ENCODE results near the gene VOPP1.

VOPP1 gene

DNA sequence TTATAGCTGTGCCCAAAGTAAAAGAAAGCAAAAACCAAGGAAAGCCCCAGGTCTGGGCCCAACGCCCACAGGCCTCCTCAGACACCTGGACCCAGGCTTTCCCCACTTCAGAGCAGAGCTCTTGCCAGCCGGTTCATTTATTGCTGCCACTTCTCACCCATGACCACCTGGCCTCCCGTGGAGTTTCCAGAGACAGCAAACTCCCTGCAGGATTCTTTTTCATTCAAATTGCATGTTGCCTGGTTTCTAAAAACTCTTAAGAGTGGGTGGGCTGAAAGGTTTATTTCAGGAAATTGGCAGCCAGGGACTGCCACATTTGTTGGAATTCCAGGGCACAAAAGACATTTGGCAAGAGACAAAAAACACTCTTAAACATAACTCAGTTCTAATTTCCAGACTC lies 4.7 kb downstream of the VOPP1 start:
- Histone ChIP-seq H3K36me3 (ENCODE audit: control insufficient read depth in 4 of 4, insufficient read depth in 4 of 4, low read length in 3 of 4) (peaks cover 0 to 2% (median 0%) of the 10 kb centered on the region in 4 experiments), H3K27me3 (replicated peaks in 2 of 5; ENCODE audit: control insufficient read depth in 4 of 5, insufficient read depth in 5 of 5, low read length in 4 of 5) (no peaks in the 10 kb centered on the region), H3K27ac (ENCODE audit: insufficient read depth in 1 of 2, low read depth in 1 of 2, low read length in 2 of 2, poor library complexity in 1 of 2, severe bottlenecking in 2 of 2) (no peak overlapping the region), H3K9me3 (ENCODE audit: control extremely low read depth in 1 of 5, control insufficient read depth in 4 of 5, insufficient read depth in 2 of 5, low read depth in 1 of 5, low read length in 4 of 5) (no peaks in the 10 kb centered on the region), H3K4me3 (ENCODE audit: control insufficient read depth in 1 of 7, extremely low read depth in 1 of 7, insufficient read depth in 4 of 7, low read depth in 2 of 7, low read length in 6 of 7) (no peak overlapping the region), H3K4me1 (ENCODE audit: control extremely low read depth in 1 of 4, control insufficient read depth in 4 of 4, insufficient read depth in 4 of 4, low read length in 3 of 4) (peaks cover 6 to 30% (median 21%) of the 10 kb centered on the region in 4 experiments)
- CTCF ChIA-PET, result interaction anchor here (0.9 to 2.7 kb wide), 4 partner anchors 14 to 43 kb away, joined by 3 to 11 read pairs (median 4); no protein-coding TSS in a partner anchor
- POLR2A ChIA-PET, result no interaction called here
- DNase-seq, result no peak
- WGBS (ENCODE audit: insufficient coverage), result 100% methylated on average over 1 of the region's 3 CpGs

GRCh38 chr7:55565681-55566080 lies 6.6 kb downstream of the VOPP1 start:
- Histone ChIP-seq H3K36me3 (ENCODE audit: control insufficient read depth in 4 of 4, insufficient read depth in 4 of 4, low read length in 3 of 4) (peaks cover 0 to 2% (median 0%) of the 10 kb centered on the region in 4 experiments), H3K4me3 (ENCODE audit: control insufficient read depth in 1 of 7, extremely low read depth in 1 of 7, insufficient read depth in 4 of 7, low read depth in 2 of 7, low read length in 6 of 7) (no peak overlapping the region), H3K27me3 (replicated peaks in 2 of 5; ENCODE audit: control insufficient read depth in 4 of 5, insufficient read depth in 5 of 5, low read length in 4 of 5) (no peaks in the 10 kb centered on the region), H3K9me3 (ENCODE audit: control extremely low read depth in 1 of 5, control insufficient read depth in 4 of 5, insufficient read depth in 2 of 5, low read depth in 1 of 5, low read length in 4 of 5) (no peaks in the 10 kb centered on the region), H3K4me1 (ENCODE audit: control extremely low read depth in 1 of 4, control insufficient read depth in 4 of 4, insufficient read depth in 4 of 4, low read length in 3 of 4) (peaks cover 0 to 21% (median 11%) of the 10 kb centered on the region in 4 experiments), H3K27ac (ENCODE audit: insufficient read depth in 1 of 2, low read depth in 1 of 2, low read length in 2 of 2, poor library complexity in 1 of 2, severe bottlenecking in 2 of 2) (no peak overlapping the region)
- no CpG with 5 or more reads among the region's 3 CpGs for WGBS (ENCODE audit: insufficient coverage)
- CTCF ChIA-PET, result interaction anchor here (2.7 kb wide), 1 partner anchor 12 kb away, joined by 11 read pairs; no protein-coding TSS in a partner anchor
- POLR2A ChIA-PET, result interaction anchor here (1.6 kb wide), 1 partner anchor 32 kb away, joined by 6 read pairs; no protein-coding TSS in a partner anchor
- no peak for DNase-seq

- CTCF ChIA-PET, result interaction anchor here (0.7 to 1.2 kb wide), 5 partner anchors 9 to 31 kb away, joined by 3 to 5 read pairs (median 3); no protein-coding TSS in a partner anchor
- H3K9me3 ChIP-seq (ENCODE audit: control extremely low read depth in 1 of 5, control insufficient read depth in 4 of 5, insufficient read depth in 2 of 5, low read depth in 1 of 5, low read length in 4 of 5), result no peaks in the 10 kb centered on the region
- no peak for DNase-seq
- H3K27me3 ChIP-seq (replicated peaks in 2 of 5; ENCODE audit: control insufficient read depth in 4 of 5, insufficient read depth in 5 of 5, low read length in 4 of 5), result no peaks in the 10 kb centered on the region
- POLR2A ChIA-PET, result no interaction called here
- no peak overlapping the region for H3K4me3 ChIP-seq (ENCODE audit: control insufficient read depth in 1 of 7, extremely low read depth in 1 of 7, insufficient read depth in 4 of 7, low read depth in 2 of 7, low read length in 6 of 7)
- 100% methylated on average over 1 of the region's 4 CpGs for WGBS (ENCODE audit: insufficient coverage)
- peaks cover 0 to 8% (median 2%) of the 10 kb centered on the region in 4 experiments for H3K4me1 ChIP-seq (ENCODE audit: control extremely low read depth in 1 of 4, control insufficient read depth in 4 of 4, insufficient read depth in 4 of 4, low read length in 3 of 4)
- no peak overlapping the region for H3K27ac ChIP-seq (ENCODE audit: insufficient read depth in 1 of 2, low read depth in 1 of 2, low read length in 2 of 2, poor library complexity in 1 of 2, severe bottlenecking in 2 of 2)
- H3K36me3 ChIP-seq (ENCODE audit: control insufficient read depth in 4 of 4, insufficient read depth in 4 of 4, low read length in 3 of 4), result peaks cover 0 to 2% (median 0%) of the 10 kb centered on the region in 4 experiments
Observed at GRCh38 chr7:55563596-55564325, 8.5 kb downstream of the VOPP1 start.

DNA sequence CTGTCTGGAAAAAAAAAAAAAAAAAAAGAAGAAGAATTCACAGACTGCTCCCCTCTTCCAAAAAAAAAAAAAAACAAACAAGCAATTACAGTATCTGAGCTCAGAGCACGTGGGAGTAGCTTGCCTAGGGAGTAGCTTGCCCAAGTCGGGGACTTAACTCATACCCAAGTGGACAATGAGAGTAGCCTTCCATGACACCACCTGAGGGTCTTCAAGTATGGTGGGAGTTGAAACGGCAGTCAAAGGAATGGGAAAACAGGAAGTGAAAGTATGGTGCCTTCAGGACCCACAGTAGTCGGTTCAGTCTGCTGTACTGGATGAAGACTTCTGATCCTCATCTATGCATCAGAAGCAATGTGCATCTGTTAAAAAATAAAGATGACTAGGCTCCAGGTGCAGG lies 10.6 kb downstream of the VOPP1 start:
- no peaks in the 10 kb centered on the region for H3K27me3 ChIP-seq (replicated peaks in 2 of 5; ENCODE audit: control insufficient read depth in 4 of 5, insufficient read depth in 5 of 5, low read length in 4 of 5)
- 100% methylated on average over 4 of the region's 4 CpGs for WGBS (ENCODE audit: insufficient coverage)
- no peak overlapping the region for H3K27ac ChIP-seq (ENCODE audit: insufficient read depth in 1 of 2, low read depth in 1 of 2, low read length in 2 of 2, poor library complexity in 1 of 2, severe bottlenecking in 2 of 2)
- DNase-seq, result no peak
- ChIA-PET POLR2A (no interaction called here), CTCF (interaction anchor here (1.2 kb wide), 2 partner anchors 15 to 38 kb away, joined by 4 read pairs; no protein-coding TSS in a partner anchor)
- H3K4me3 ChIP-seq (ENCODE audit: control insufficient read depth in 1 of 7, extremely low read depth in 1 of 7, insufficient read depth in 4 of 7, low read depth in 2 of 7, low read length in 6 of 7), result no peak overlapping the region
- peaks cover 0 to 14% (median 7%) of the 10 kb centered on the region in 4 experiments for H3K4me1 ChIP-seq (ENCODE audit: control extremely low read depth in 1 of 4, control insufficient read depth in 4 of 4, insufficient read depth in 4 of 4, low read length in 3 of 4)
- no peaks in the 10 kb centered on the region for H3K9me3 ChIP-seq (ENCODE audit: control extremely low read depth in 1 of 5, control insufficient read depth in 4 of 5, insufficient read depth in 2 of 5, low read depth in 1 of 5, low read length in 4 of 5)
- peaks cover 0 to 2% (median 0%) of the 10 kb centered on the region in 4 experiments for H3K36me3 ChIP-seq (ENCODE audit: control insufficient read depth in 4 of 4, insufficient read depth in 4 of 4, low read length in 3 of 4)

DNA sequence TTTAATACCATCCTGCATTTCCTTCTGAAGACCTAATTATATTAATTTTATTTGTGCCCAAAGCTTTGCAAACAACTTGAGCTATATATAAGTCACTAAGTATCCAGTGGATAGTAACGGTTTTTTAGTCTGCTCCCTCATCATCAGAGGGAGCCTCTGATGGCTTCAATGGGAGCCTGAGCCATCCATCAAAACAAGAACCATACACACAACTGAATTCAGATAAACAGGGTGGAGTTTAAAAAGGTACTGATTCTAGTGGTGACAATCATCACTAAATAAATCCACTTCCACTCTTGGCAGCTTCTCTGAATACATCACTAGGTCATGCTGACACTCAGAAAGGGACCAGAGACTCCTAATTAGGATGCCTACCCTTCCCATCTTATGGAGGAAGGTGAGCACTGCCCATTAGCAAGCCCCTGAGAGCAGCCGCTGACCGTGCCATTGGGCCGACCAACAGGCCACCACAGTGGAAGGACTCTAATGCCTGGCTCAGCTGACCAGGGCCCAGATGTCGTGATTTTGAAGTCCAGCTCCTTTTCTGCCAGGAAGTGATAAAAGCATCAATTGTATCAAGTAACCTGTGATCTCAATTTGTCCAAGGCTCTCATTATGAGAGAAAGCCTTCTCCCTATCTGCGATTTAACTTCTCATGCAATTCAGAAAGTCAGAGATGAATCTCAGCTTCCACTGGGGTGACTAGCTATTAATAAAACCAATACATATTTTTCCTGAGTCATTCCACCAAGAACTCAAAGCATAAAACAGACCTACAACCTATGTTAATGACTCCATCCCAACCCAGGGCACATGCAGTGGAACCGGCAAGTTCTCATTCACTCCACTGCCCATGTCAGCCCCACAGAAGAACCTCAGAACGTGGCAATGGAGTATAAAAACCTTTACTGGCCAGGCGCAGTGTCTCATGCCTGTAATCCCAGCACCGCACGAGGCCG lies 13.1 kb downstream of the VOPP1 start:
- ChIA-PET POLR2A (no interaction called here), CTCF (interaction anchor here (0.9 to 1.6 kb wide), 4 partner anchors 15 to 34 kb away, joined by 3 to 4 read pairs (median 4); no protein-coding TSS in a partner anchor)
- H3K27me3 ChIP-seq (replicated peaks in 2 of 5; ENCODE audit: control insufficient read depth in 4 of 5, insufficient read depth in 5 of 5, low read length in 4 of 5), result no peaks in the 10 kb centered on the region
- WGBS (ENCODE audit: insufficient coverage), result 93% methylated on average over 11 of the region's 12 CpGs
- H3K4me1 ChIP-seq (ENCODE audit: control extremely low read depth in 1 of 4, control insufficient read depth in 4 of 4, insufficient read depth in 4 of 4, low read length in 3 of 4), result peaks cover 1 to 14% (median 4%) of the 10 kb centered on the region in 4 experiments
- H3K27ac ChIP-seq (ENCODE audit: insufficient read depth in 1 of 2, low read depth in 1 of 2, low read length in 2 of 2, poor library complexity in 1 of 2, severe bottlenecking in 2 of 2), result no peak overlapping the region
- no peak for DNase-seq
- no peaks in the 10 kb centered on the region for H3K9me3 ChIP-seq (ENCODE audit: control extremely low read depth in 1 of 5, control insufficient read depth in 4 of 5, insufficient read depth in 2 of 5, low read depth in 1 of 5, low read length in 4 of 5)
- H3K36me3 ChIP-seq (ENCODE audit: control insufficient read depth in 4 of 4, insufficient read depth in 4 of 4, low read length in 3 of 4), result peaks cover 0 to 4% (median 1%) of the 10 kb centered on the region in 4 experiments
- no peak overlapping the region for H3K4me3 ChIP-seq (ENCODE audit: control insufficient read depth in 1 of 7, extremely low read depth in 1 of 7, insufficient read depth in 4 of 7, low read depth in 2 of 7, low read length in 6 of 7)

DNA sequence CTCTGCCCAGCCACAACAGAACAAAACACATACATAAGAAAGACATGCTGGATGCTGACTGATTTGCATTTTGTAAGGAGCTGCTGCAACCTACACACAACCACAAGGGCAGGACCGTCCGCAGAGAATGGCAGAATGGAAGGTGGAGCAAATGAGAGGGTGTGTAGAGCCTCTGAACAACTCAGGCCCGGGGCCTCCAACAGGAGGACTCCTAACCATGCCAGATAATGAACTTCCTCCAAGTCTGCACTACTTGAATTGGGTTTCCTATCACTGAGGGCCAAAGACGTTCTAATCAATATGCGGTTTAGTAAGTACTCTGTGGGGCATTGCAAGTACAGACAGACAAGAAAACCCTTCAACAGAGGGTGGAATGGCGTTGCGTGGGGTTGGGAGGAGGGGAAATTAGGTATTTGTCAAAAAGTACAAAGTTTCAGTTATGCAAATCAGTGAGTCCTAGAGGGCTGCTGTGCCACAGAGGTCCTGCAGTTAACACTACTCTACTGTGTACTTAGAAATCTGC lies 14.6 kb downstream of the VOPP1 start:
- H3K27ac ChIP-seq (ENCODE audit: insufficient read depth in 1 of 2, low read depth in 1 of 2, low read length in 2 of 2, poor library complexity in 1 of 2, severe bottlenecking in 2 of 2), result no peak overlapping the region
- WGBS (ENCODE audit: insufficient coverage), result 25% methylated on average over 2 of the region's 7 CpGs
- H3K9me3 ChIP-seq (ENCODE audit: control extremely low read depth in 1 of 5, control insufficient read depth in 4 of 5, insufficient read depth in 2 of 5, low read depth in 1 of 5, low read length in 4 of 5), result no peaks in the 10 kb centered on the region
- peaks cover 7 to 29% (median 15%) of the 10 kb centered on the region in 4 experiments for H3K4me1 ChIP-seq (ENCODE audit: control extremely low read depth in 1 of 4, control insufficient read depth in 4 of 4, insufficient read depth in 4 of 4, low read length in 3 of 4)
- H3K36me3 ChIP-seq (ENCODE audit: control insufficient read depth in 4 of 4, insufficient read depth in 4 of 4, low read length in 3 of 4), result peaks cover 0 to 4% (median 1%) of the 10 kb centered on the region in 4 experiments
- no peaks in the 10 kb centered on the region for H3K27me3 ChIP-seq (replicated peaks in 2 of 5; ENCODE audit: control insufficient read depth in 4 of 5, insufficient read depth in 5 of 5, low read length in 4 of 5)
- ChIA-PET CTCF (no interaction called here), POLR2A (no interaction called here)
- peak overlapping the region in 1 of 7 experiments; percentile 13 for H3K4me3 ChIP-seq (ENCODE audit: control insufficient read depth in 1 of 7, extremely low read depth in 1 of 7, insufficient read depth in 4 of 7, low read depth in 2 of 7, low read length in 6 of 7)
- DNase-seq, result peak; percentile 35 to 69 (median 54)

Measured in common myeloid progenitor, CD34-positive (primary cell).